GM12878 (cell line): ENCODE results near the gene KIRREL1. TPM values are rescaled to one million over a fixed set of nuclear protein-coding genes. Genes with fewer than 3 reads are reported as not detected.

Experiments
- CBFB ChIP-seq: IDR thresholded peaks from 2 replicates; pipeline ENCODE4 v1.6.1; 2016; ENCODE audit warnings: antibody characterized with exemption, low read depth
- HDGF ChIP-seq: fragments of 450-650 bp; IDR thresholded peaks from 2 replicates; pipeline ENCODE4 v1.6.1; 2016; ENCODE audit warnings: antibody characterized with exemption
- IKZF1 ChIP-seq: fragments of 450-650 bp; conservative IDR thresholded peaks from 2 replicates; pipeline ENCODE4 v1.6.1; 2017; ENCODE audit warnings: antibody characterized with exemption, mild to moderate bottlenecking
- JUND ChIP-seq: IDR thresholded peaks from 2 replicates; pipeline ENCODE4 v1.6.1; 2012; ENCODE audit warnings: low read depth, mild to moderate bottlenecking, low read length, improper control_type of control experiment, moderate library complexity
- MEF2B ChIP-seq: fragments of 450-650 bp; IDR thresholded peaks from 2 replicates; pipeline ENCODE4 v1.6.1; 2018; ENCODE audit warnings: mild to moderate bottlenecking, moderate library complexity; ENCODE audit not compliant: partially characterized antibody, poor library complexity, severe bottlenecking
- RB1 ChIP-seq: fragments of 450-650 bp; formaldehyde crosslinking; IDR thresholded peaks from 2 replicates; pipeline ENCODE4 v1.6.1; 2017; ENCODE audit warnings: mild to moderate bottlenecking, borderline replicate concordance
- SMAD1 ChIP-seq: fragments of 450-650 bp; IDR thresholded peaks from 2 replicates; pipeline ENCODE4 v1.6.1; 2018; ENCODE audit warnings: mild to moderate bottlenecking, low read depth; ENCODE audit not compliant: partially characterized antibody
- polyA plus RNA-seq, 11 experiments: library from polyadenylated mRNA; depleted of rRNA in 4 of 11; unstranded in 6 of 11; stranded (reverse) in 5 of 11; fragments of >200 nt; fragmentation: Nextera tagmentation in 4 of 11; fragmentation: Illumina TruSeq in 1 of 11; extraction: Ambion mirVana in 4 of 11; extraction: Trizol in 1 of 11; gene quantifications; 1 replicate in 1 of 11; 2 replicates in 10 of 11; pipeline versions ENCODE4 v1.2.1 to v1.2.3, GENCODE V29; 2011 to 2016; ENCODE audit warnings: inconsistent platforms in 2 of 11, missing spikeins in 2 of 11, low read depth in 1 of 11
- total RNA-seq, 4 experiments: library from RNA; depleted of rRNA in 3 of 4; stranded (reverse); fragments of >200 nt in 3 of 4; fragmentation: Illumina TruSeq in 1 of 4; extraction: Trizol in 1 of 4; gene quantifications; 2 replicates each; pipeline versions ENCODE4 v1.2.1 to v1.2.3, GENCODE V29; 2013 to 2021
- TF ChIP-seq, protein P1 (sequence below): IDR thresholded peaks from 2 replicates; pipeline ENCODE4 v1.6.1; 2011; ENCODE audit warnings: borderline replicate concordance, low read depth, mild to moderate bottlenecking, moderate library complexity, low read length; ENCODE audit not compliant: insufficient read depth, poor library complexity, severe bottlenecking
- TF ChIP-seq, protein P2 (sequence below): fragments of 450-650 bp; IDR thresholded peaks from 2 replicates; pipeline ENCODE4 v1.6.1; 2017; ENCODE audit warnings: mild to moderate bottlenecking, moderate library complexity
- TF ChIP-seq, protein P3 (sequence below): fragments of 450-650 bp; IDR thresholded peaks from 2 replicates; pipeline ENCODE4 v1.6.1; 2017; ENCODE audit warnings: antibody characterized with exemption, mild to moderate bottlenecking, moderate library complexity
- TF ChIP-seq, protein P4 (sequence below): fragments of 450-650 bp; IDR thresholded peaks from 2 replicates; pipeline ENCODE4 v1.6.1; 2018; ENCODE audit warnings: mild to moderate bottlenecking, low read depth, moderate library complexity; ENCODE audit not compliant: partially characterized antibody
- TF ChIP-seq, protein P5 (sequence below): IDR thresholded peaks from 2 replicates; pipeline ENCODE4 v1.6.1; 2011; ENCODE audit warnings: low read depth, low read length, improper control_type of control experiment, borderline replicate concordance
- TF ChIP-seq, protein P6 (sequence below), 3 experiments: IDR thresholded peaks in 2 of 3; conservative IDR thresholded peaks in 1 of 3; 2 replicates each; pipeline ENCODE4 v1.5.1; 2011; ENCODE audit warnings: low read depth in 3 of 3, low read length in 3 of 3, mild to moderate bottlenecking in 3 of 3, control low read depth in 2 of 3, moderate library complexity in 2 of 3, inconsistent platforms in 1 of 3, mixed read lengths in 1 of 3; ENCODE audit not compliant: control insufficient read depth in 2 of 3, insufficient read depth in 1 of 3; ENCODE audit errors: extremely low read depth in 1 of 3

The KIRREL1 gene
- total and polyA plus RNA-seq, 10 of the 15 experiments (the other 5 are each of a cell fraction or from before 2014, with no cell fraction given) = 0.15 TPM; not detected in 9

DNA sequence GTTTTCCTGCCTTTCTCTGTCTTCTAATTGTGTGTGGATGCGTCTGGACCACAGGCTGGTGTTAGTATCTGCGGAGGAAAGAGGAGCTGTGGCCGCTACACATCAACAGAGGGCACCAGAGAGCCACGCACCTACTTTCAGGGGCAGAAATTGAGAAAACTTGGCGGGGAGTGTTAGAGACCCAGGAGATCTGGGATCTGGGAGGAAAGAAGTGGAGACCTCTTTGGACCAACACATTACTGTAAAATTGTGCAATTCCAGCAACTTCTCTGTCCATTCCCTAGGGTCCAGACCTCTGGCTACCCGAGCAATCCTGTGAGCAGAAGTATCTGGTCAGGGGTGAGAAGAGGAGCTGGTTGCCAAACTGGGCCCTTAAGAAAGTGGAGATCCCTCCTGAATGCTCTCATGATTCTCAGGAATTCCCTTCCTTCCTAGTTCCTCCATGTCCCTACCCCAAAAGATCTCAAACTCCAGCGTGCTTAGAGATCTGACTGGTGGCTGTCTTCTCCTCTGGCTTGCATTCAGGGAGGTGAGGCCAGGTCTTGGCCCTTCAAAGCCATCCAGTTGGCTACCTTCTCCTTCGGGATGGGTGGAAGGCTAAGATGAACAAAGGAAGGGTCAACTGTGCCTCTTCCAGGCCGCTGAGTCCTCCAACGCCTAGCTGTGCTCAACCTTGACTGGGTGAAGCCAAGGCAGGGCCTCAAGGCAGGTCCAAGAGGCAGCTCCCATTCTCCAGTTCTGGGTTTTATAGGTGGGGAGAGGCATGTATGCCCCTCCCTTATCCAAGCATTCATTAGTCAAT, 1.2 kb upstream of the KIRREL1 start (continued):
- TF ChIP-seq, protein P1, sequence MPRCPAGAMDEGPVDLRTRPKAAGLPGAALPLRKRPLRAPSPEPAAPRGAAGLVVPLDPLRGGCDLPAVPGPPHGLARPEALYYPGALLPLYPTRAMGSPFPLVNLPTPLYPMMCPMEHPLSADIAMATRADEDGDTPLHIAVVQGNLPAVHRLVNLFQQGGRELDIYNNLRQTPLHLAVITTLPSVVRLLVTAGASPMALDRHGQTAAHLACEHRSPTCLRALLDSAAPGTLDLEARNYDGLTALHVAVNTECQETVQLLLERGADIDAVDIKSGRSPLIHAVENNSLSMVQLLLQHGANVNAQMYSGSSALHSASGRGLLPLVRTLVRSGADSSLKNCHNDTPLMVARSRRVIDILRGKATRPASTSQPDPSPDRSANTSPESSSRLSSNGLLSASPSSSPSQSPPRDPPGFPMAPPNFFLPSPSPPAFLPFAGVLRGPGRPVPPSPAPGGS = no peak
- no peak for TF ChIP-seq SMAD1
- TF ChIP-seq, protein P2, sequence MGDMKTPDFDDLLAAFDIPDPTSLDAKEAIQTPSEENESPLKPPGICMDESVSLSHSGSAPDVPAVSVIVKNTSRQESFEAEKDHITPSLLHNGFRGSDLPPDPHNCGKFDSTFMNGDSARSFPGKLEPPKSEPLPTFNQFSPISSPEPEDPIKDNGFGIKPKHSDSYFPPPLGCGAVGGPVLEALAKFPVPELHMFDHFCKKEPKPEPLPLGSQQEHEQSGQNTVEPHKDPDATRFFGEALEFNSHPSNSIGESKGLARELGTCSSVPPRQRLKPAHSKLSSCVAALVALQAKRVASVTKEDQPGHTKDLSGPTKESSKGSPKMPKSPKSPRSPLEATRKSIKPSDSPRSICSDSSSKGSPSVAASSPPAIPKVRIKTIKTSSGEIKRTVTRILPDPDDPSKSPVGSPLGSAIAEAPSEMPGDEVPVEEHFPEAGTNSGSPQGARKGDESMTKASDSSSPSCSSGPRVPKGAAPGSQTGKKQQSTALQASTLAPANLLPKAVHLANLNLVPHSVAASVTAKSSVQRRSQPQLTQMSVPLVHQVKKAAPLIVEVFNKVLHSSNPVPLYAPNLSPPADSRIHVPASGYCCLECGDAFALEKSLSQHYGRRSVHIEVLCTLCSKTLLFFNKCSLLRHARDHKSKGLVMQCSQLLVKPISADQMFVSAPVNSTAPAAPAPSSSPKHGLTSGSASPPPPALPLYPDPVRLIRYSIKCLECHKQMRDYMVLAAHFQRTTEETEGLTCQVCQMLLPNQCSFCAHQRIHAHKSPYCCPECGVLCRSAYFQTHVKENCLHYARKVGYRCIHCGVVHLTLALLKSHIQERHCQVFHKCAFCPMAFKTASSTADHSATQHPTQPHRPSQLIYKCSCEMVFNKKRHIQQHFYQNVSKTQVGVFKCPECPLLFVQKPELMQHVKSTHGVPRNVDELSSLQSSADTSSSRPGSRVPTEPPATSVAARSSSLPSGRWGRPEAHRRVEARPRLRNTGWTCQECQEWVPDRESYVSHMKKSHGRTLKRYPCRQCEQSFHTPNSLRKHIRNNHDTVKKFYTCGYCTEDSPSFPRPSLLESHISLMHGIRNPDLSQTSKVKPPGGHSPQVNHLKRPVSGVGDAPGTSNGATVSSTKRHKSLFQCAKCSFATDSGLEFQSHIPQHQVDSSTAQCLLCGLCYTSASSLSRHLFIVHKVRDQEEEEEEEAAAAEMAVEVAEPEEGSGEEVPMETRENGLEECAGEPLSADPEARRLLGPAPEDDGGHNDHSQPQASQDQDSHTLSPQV = no peak
- TF ChIP-seq IKZF1 = no peak
- TF ChIP-seq, protein P3, sequence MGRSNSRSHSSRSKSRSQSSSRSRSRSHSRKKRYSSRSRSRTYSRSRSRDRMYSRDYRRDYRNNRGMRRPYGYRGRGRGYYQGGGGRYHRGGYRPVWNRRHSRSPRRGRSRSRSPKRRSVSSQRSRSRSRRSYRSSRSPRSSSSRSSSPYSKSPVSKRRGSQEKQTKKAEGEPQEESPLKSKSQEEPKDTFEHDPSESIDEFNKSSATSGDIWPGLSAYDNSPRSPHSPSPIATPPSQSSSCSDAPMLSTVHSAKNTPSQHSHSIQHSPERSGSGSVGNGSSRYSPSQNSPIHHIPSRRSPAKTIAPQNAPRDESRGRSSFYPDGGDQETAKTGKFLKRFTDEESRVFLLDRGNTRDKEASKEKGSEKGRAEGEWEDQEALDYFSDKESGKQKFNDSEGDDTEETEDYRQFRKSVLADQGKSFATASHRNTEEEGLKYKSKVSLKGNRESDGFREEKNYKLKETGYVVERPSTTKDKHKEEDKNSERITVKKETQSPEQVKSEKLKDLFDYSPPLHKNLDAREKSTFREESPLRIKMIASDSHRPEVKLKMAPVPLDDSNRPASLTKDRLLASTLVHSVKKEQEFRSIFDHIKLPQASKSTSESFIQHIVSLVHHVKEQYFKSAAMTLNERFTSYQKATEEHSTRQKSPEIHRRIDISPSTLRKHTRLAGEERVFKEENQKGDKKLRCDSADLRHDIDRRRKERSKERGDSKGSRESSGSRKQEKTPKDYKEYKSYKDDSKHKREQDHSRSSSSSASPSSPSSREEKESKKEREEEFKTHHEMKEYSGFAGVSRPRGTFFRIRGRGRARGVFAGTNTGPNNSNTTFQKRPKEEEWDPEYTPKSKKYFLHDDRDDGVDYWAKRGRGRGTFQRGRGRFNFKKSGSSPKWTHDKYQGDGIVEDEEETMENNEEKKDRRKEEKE = no peak
- TF ChIP-seq MEF2B = no peak
- TF ChIP-seq JUND = no peak
- no peak for TF ChIP-seq RB1
- TF ChIP-seq, protein P4, sequence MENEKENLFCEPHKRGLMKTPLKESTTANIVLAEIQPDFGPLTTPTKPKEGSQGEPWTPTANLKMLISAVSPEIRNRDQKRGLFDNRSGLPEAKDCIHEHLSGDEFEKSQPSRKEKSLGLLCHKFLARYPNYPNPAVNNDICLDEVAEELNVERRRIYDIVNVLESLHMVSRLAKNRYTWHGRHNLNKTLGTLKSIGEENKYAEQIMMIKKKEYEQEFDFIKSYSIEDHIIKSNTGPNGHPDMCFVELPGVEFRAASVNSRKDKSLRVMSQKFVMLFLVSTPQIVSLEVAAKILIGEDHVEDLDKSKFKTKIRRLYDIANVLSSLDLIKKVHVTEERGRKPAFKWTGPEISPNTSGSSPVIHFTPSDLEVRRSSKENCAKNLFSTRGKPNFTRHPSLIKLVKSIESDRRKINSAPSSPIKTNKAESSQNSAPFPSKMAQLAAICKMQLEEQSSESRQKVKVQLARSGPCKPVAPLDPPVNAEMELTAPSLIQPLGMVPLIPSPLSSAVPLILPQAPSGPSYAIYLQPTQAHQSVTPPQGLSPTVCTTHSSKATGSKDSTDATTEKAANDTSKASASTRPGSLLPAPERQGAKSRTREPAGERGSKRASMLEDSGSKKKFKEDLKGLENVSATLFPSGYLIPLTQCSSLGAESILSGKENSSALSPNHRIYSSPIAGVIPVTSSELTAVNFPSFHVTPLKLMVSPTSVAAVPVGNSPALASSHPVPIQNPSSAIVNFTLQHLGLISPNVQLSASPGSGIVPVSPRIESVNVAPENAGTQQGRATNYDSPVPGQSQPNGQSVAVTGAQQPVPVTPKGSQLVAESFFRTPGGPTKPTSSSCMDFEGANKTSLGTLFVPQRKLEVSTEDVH = no peak
- TF ChIP-seq, protein P5, sequence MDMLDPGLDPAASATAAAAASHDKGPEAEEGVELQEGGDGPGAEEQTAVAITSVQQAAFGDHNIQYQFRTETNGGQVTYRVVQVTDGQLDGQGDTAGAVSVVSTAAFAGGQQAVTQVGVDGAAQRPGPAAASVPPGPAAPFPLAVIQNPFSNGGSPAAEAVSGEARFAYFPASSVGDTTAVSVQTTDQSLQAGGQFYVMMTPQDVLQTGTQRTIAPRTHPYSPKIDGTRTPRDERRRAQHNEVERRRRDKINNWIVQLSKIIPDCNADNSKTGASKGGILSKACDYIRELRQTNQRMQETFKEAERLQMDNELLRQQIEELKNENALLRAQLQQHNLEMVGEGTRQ = no peak
- TF ChIP-seq HDGF = no peak
- no peak for TF ChIP-seq CBFB
- TF ChIP-seq, protein P6, sequence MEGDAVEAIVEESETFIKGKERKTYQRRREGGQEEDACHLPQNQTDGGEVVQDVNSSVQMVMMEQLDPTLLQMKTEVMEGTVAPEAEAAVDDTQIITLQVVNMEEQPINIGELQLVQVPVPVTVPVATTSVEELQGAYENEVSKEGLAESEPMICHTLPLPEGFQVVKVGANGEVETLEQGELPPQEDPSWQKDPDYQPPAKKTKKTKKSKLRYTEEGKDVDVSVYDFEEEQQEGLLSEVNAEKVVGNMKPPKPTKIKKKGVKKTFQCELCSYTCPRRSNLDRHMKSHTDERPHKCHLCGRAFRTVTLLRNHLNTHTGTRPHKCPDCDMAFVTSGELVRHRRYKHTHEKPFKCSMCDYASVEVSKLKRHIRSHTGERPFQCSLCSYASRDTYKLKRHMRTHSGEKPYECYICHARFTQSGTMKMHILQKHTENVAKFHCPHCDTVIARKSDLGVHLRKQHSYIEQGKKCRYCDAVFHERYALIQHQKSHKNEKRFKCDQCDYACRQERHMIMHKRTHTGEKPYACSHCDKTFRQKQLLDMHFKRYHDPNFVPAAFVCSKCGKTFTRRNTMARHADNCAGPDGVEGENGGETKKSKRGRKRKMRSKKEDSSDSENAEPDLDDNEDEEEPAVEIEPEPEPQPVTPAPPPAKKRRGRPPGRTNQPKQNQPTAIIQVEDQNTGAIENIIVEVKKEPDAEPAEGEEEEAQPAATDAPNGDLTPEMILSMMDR (IDR thresholded peaks at IDR 0.05 in 2 of 3, conservative IDR thresholded peaks at IDR 0.05 in 1 of 3; ENCODE audit: control insufficient read depth in 2 of 3, extremely low read depth in 1 of 3, insufficient read depth in 1 of 3, low read depth in 3 of 3, low read length in 3 of 3) = peak; percentile 77 to 90 (median 84)
